ENCODE measurements around the gene INMT.

INMT gene

DNA sequence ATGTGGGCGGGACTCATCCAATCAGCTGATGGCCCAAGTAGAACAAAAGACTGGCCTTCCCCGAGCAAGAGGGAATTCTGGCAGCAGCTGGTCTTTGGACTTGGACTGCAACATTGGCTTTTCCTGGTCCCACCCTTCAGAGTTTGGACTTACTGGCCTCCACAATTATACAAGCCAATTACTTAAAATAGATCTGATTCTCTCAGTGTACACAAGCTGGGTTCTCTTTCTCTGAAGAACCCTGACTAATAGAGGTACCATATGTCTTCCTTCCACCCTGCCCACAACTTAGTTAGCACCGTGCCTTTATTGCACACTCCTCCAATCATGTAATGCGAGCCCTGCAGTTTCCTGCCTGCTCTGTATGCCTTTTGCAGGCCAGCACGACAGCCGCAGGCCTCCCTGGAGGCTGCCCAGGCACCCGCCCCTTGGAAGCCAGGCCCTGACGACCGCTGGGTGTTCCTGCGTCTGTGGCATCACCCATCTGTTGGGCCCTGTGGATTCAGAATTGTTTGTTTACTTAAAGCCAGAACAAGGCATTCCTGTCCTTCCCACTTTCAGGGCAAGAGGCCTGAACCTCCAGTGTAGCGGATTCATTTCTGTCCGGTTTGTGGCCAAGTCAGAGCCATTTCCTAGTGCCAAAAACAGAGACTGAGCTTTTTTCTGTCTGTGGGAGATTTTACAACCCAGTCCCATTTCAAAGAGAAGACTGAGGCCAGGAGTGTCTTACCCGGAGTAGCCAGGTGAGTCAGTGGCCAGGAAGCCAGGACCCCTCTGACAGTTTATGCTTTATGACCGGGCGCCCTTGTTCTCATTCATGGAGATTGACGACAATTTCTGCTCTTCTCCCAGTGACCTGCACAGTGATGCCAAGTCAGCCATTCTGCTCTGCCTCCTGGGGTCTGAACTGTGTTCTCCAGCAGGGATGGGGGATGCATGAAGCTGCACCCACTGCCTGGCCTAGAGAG, 968 bp upstream of the INMT start:
- TF ChIP-seq, protein P1, sequence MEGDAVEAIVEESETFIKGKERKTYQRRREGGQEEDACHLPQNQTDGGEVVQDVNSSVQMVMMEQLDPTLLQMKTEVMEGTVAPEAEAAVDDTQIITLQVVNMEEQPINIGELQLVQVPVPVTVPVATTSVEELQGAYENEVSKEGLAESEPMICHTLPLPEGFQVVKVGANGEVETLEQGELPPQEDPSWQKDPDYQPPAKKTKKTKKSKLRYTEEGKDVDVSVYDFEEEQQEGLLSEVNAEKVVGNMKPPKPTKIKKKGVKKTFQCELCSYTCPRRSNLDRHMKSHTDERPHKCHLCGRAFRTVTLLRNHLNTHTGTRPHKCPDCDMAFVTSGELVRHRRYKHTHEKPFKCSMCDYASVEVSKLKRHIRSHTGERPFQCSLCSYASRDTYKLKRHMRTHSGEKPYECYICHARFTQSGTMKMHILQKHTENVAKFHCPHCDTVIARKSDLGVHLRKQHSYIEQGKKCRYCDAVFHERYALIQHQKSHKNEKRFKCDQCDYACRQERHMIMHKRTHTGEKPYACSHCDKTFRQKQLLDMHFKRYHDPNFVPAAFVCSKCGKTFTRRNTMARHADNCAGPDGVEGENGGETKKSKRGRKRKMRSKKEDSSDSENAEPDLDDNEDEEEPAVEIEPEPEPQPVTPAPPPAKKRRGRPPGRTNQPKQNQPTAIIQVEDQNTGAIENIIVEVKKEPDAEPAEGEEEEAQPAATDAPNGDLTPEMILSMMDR (conservative IDR thresholded peaks at IDR 0.05), result no peak
- no peak overlapping the region for H3K27ac ChIP-seq

DNA sequence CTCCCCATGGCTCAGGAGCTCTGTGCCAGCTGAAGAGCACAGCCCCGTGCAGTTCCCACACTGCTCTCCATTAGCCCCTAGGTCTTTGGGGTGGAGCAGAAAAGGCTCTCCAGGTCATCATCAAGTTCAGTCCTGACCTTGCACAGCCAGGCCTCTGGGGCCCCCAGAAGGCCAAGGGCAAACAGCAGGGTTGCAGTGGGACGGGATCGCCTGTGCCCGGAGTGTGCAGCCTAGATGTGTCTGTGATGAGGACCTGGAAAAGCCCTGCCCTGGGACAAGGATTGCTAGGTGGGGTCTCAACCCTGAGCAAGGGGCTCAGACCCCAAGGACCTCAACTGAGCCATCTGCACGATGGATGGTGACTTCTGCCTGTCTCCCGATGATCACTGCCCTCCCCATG, 549 bp downstream of the INMT start:
- H3K27ac ChIP-seq, result no peak overlapping the region
- TF ChIP-seq, protein P1 (conservative IDR thresholded peaks at IDR 0.05), result no peak

DNA sequence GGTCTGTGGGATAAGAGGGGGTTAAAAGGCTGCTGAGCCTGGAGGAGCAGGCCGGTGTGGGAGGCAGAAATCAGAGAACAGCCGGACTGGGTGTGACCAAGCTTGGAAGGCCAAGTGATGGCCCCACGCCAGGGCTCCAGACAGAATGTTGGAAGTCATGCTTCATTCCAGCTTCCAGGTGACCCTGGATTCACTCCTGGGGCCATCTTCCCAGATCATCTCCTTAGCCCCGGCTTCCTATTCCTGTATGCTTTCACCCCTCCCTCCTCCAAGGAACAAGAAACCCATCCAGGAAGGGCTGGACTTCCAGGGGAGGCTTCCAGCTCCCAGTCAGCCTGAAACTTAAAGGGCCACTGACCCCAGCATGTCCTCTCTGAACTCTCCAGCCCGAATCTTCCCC, 1.0 kb downstream of the INMT start:
- TF ChIP-seq, protein P1 (conservative IDR thresholded peaks at IDR 0.05), result no peak
- H3K27ac ChIP-seq, result no peak overlapping the region

DNA sequence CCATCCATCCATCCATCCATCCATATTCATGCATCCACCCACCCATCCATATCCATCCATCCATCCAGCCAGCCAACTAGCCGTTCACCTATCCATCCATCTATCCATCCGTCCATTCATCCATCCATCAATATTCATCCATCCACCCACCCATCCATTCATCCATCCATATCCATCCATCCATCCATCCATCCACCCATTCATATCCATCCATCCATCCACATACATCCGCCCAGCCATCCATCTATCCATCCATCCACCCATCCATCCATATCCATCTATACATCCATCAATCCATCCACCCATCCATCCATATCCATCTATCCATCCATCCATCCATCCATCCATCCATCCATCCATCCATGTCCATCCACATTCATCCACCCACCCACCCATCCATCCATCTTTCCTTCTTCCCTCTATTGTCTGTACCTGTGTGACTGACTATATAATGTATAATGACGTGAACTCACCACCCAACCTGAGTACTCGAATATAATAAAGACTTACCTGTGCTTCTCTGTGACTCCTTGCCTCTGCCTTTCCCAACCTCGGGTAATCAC, 2.5 kb downstream of the INMT start:
- no peak overlapping the region for H3K27ac ChIP-seq
- TF ChIP-seq, protein P1 (conservative IDR thresholded peaks at IDR 0.05), result no peak

DNA sequence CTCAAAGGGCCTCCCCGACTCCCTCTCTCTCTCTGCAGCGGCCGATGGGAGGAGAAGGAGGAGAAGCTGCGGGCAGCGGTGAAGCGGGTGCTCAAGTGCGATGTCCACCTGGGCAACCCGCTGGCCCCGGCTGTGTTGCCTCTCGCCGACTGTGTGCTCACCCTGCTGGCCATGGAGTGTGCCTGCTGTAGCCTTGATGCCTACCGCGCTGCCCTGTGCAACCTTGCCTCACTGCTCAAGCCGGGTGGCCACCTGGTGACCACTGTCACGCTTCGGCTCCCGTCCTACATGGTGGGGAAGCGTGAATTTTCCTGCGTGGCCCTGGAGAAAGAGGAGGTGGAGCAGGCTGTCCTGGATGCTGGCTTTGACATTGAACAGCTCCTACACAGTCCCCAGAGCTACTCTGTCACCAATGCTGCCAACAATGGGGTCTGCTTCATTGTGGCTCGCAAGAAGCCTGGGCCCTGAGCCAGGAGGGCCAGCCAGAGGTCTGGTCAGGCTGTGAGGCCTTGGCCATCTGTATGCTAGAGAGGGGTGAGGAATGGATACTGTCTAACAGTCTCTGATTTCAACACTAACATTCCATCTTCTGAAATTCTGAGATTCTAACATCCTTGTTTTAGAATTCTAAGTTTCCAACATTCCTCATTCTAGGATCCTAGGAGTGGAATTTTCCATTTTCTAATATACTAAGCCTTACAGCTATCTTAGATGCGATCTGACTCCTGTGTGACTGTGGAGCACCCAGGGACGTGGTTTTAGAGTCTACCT, 3.6 kb downstream of the INMT start:
- TF ChIP-seq, protein P1 (conservative IDR thresholded peaks at IDR 0.05), result no peak
- no peak overlapping the region for H3K27ac ChIP-seq

DNA sequence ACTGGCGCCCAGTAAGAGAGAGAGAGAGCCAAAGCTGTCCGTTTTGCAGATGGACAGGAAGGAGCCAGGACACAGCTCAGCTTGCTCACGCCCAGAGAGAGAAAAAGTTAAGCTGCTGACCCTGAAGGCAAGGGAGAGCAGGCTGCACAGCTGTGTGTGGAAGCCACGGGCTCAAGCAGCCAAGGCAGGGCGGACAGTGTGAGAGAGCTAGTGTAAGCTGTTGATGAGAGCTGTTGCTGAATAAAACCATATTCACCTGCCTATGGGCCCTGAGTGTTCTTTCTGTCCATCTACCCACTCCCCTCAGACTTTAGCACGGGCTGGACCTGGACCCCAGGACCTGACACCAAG, 5.4 kb downstream of the INMT start:
- TF ChIP-seq, protein P1 (conservative IDR thresholded peaks at IDR 0.05), result no peak

More for the DNA sequence above, 5.4 kb downstream of the INMT start:
- H3K27ac ChIP-seq, result no peak overlapping the region

All from VCaP (cell line).